SK-N-SH treated with all-trans-retinoic acid at 6 μM for 48 hours (cell line): ENCODE data around the gene RHBDL1.
A peak's percentile ranks its signal among the peaks of the same experiment; 100 is the strongest.

Source experiments
- ATAC-seq: fragments of 200-7000 bp; cut with Tn5 transposase; 3 replicates; pipeline ENCODE4 v1.9.1; 2020; ENCODE audit warnings: mild to moderate bottlenecking, moderate library complexity
- ARNTL ChIP-seq: fragments of 450-650 bp; formaldehyde crosslinking; IDR thresholded peaks from 2 replicates; pipeline ENCODE4 v1.5.0; 2020; ENCODE audit warnings: low read depth, mild to moderate bottlenecking, moderate library complexity, borderline replicate concordance
- CSDC2 ChIP-seq: fragments of 250-450 bp; sonication (Bioruptor Pico); IDR thresholded peaks from 2 replicates; pipeline ENCODE4 v1.5.0; 2020; ENCODE audit warnings: mild to moderate bottlenecking, moderate library complexity
- ESRRG ChIP-seq: fragments of 250-450 bp; sonication (Bioruptor Pico); IDR thresholded peaks from 2 replicates; pipeline ENCODE4 v1.6.1; 2021; ENCODE audit warnings: mild to moderate bottlenecking
- ISL1 ChIP-seq: fragments of 250-450 bp; sonication (Bioruptor Pico); IDR thresholded peaks from 2 replicates; pipeline ENCODE4 v2.1.2; 2022; ENCODE audit warnings: mild to moderate bottlenecking, moderate library complexity
- OSR1 ChIP-seq: fragments of 250-450 bp; sonication (Bioruptor Pico); IDR thresholded peaks from 2 replicates; pipeline ENCODE4 v1.8.0; 2022; ENCODE audit warnings: moderate library complexity, mild to moderate bottlenecking, inconsistent platforms
- POU6F1 ChIP-seq: fragments of 250-450 bp; sonication (Bioruptor Pico); IDR thresholded peaks from 2 replicates; pipeline ENCODE4 v1.8.0; 2021; ENCODE audit warnings: low read depth, mild to moderate bottlenecking, moderate library complexity, borderline replicate concordance
- PPARA ChIP-seq: fragments of 250-450 bp; sonication (Bioruptor Pico); IDR thresholded peaks from 2 replicates; pipeline ENCODE4 v1.5.0; 2020; ENCODE audit warnings: mild to moderate bottlenecking, borderline replicate concordance
- RARB ChIP-seq: fragments of 250-450 bp; sonication (Bioruptor Pico); IDR thresholded peaks from 2 replicates; pipeline ENCODE4 v1.8.0; 2021; ENCODE audit warnings: mild to moderate bottlenecking, moderate library complexity
- SNAI2 ChIP-seq: fragments of 250-450 bp; sonication (Bioruptor Pico); IDR thresholded peaks from 2 replicates; pipeline ENCODE4 v1.5.0; 2020; ENCODE audit warnings: mild to moderate bottlenecking, moderate library complexity
- TCF4 ChIP-seq: fragments of 250-450 bp; sonication (Bioruptor Pico); IDR thresholded peaks from 2 replicates; pipeline ENCODE4 v1.8.0; 2021; ENCODE audit warnings: mild to moderate bottlenecking, moderate library complexity, borderline replicate concordance
- TOX ChIP-seq: fragments of 250-450 bp; sonication (Bioruptor Pico); IDR thresholded peaks from 2 replicates; pipeline ENCODE4 v1.8.0; 2021; ENCODE audit warnings: mild to moderate bottlenecking, moderate library complexity, borderline replicate concordance
- TSHZ2 ChIP-seq: fragments of 250-450 bp; sonication (Bioruptor Pico); IDR thresholded peaks from 2 replicates; pipeline ENCODE4 v1.5.0; 2020; ENCODE audit warnings: mild to moderate bottlenecking, moderate library complexity
- ZC3H10 ChIP-seq: fragments of 250-450 bp; sonication (Bioruptor Pico); IDR thresholded peaks from 2 replicates; pipeline ENCODE4 v1.5.1; 2021; ENCODE audit warnings: mild to moderate bottlenecking, moderate library complexity
- ZFP3 ChIP-seq: fragments of 250-450 bp; sonication (Bioruptor Pico); IDR thresholded peaks from 2 replicates; pipeline ENCODE4 v1.5.0; 2020; ENCODE audit warnings: mild to moderate bottlenecking, moderate library complexity
- ZFP30 ChIP-seq: fragments of 450-650 bp; formaldehyde crosslinking; IDR thresholded peaks from 2 replicates; pipeline ENCODE4 v1.5.0; 2022; ENCODE audit warnings: mild to moderate bottlenecking, moderate library complexity
- ZNF565 ChIP-seq: fragments of 450-650 bp; formaldehyde crosslinking; conservative IDR thresholded peaks from 2 replicates; pipeline ENCODE4 v1.5.0; 2020; ENCODE audit warnings: low read depth, mild to moderate bottlenecking, moderate library complexity
- ZNF70 ChIP-seq: fragments of 450-650 bp; formaldehyde crosslinking; IDR thresholded peaks from 2 replicates; pipeline ENCODE4 v1.5.0; 2020; ENCODE audit warnings: mild to moderate bottlenecking, moderate library complexity
- ZNF8 ChIP-seq: fragments of 450-650 bp; formaldehyde crosslinking; IDR thresholded peaks from 2 replicates; pipeline ENCODE4 v1.5.0; 2020; ENCODE audit warnings: mild to moderate bottlenecking, moderate library complexity
- TF ChIP-seq, protein P1 (sequence below): fragments of 250-450 bp; sonication (Bioruptor Pico); IDR thresholded peaks from 2 replicates; pipeline ENCODE4 v1.8.0; 2020; ENCODE audit warnings: mild to moderate bottlenecking, moderate library complexity, borderline replicate concordance
- TF ChIP-seq, protein P2 (sequence below): fragments of 250-450 bp; sonication (Bioruptor Pico); IDR thresholded peaks from 2 replicates; pipeline ENCODE4 v1.5.1; 2020; ENCODE audit warnings: low read depth, mild to moderate bottlenecking, moderate library complexity

Gene RHBDL1

DNA sequence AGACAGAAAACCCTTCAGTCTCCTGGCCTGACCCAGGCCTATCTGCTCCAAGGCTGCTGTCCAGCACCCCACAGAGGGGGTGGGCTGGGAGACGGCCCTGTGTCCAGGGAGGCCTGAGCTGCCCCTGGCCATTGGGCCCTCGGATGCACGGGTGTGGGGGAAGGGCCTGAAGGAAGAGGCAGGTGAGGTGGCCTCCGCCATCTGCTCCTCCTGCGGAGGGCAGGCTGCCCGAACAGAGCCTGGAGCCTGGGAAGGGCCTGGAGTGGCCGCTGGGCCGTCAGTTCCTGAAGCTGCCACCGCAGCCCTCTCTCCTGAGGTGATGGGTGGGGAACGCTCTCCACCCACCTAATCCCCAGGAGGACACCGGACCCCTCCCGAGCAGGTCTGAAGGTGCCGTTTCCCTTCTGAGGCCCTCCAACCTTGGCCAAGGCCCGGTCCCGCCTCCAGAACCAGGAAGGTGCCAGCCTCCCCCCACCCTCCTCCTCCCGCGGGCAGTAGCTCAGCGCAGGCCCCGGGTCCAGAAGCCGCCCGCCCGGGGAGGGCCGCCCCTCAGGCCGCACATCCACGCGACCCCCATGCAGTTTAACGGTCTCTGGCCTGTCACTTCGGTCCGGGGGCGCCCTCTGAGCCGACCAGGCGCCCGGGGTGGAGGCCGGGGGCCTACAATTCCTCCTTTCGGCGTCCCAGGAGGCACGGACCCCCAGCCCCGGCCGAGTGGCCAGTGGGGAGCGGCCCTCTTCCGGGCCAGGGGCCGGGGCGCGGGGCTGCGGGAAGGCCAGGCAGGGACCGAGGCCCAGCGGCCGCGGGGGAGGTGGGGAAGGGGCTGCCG, 29.3 kb downstream of the RHBDL1 start:
- TF ChIP-seq ZNF8 (CRISPR knock-in tag) (no peak), CSDC2 (CRISPR knock-in tag) (no peak), RARB (no peak), PPARA (CRISPR knock-in tag) (no peak), TOX (CRISPR knock-in tag) (no peak), TCF4 (CRISPR knock-in tag) (no peak), ZNF565 (CRISPR knock-in tag) (no peak), SNAI2 (CRISPR knock-in tag) (no peak), ESRRG (CRISPR knock-in tag) (no peak), POU6F1 (CRISPR knock-in tag) (no peak), ZC3H10 (CRISPR knock-in tag) (no peak), ISL1 (no peak), ARNTL (CRISPR knock-in tag) (no peak), OSR1 (CRISPR knock-in tag) (no peak), ZFP30 (CRISPR knock-in tag) (no peak)
- TF ChIP-seq, protein P1, sequence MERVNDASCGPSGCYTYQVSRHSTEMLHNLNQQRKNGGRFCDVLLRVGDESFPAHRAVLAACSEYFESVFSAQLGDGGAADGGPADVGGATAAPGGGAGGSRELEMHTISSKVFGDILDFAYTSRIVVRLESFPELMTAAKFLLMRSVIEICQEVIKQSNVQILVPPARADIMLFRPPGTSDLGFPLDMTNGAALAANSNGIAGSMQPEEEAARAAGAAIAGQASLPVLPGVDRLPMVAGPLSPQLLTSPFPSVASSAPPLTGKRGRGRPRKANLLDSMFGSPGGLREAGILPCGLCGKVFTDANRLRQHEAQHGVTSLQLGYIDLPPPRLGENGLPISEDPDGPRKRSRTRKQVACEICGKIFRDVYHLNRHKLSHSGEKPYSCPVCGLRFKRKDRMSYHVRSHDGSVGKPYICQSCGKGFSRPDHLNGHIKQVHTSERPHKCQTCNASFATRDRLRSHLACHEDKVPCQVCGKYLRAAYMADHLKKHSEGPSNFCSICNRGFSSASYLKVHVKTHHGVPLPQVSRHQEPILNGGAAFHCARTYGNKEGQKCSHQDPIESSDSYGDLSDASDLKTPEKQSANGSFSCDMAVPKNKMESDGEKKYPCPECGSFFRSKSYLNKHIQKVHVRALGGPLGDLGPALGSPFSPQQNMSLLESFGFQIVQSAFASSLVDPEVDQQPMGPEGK (CRISPR knock-in tag), result no peak
- TF ChIP-seq, protein P2, sequence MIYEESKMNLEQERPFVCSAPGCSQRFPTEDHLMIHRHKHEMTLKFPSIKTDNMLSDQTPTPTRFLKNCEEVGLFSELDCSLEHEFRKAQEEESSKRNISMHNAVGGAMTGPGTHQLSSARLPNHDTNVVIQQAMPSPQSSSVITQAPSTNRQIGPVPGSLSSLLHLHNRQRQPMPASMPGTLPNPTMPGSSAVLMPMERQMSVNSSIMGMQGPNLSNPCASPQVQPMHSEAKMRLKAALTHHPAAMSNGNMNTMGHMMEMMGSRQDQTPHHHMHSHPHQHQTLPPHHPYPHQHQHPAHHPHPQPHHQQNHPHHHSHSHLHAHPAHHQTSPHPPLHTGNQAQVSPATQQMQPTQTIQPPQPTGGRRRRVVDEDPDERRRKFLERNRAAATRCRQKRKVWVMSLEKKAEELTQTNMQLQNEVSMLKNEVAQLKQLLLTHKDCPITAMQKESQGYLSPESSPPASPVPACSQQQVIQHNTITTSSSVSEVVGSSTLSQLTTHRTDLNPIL (CRISPR knock-in tag), result no peak

DNA sequence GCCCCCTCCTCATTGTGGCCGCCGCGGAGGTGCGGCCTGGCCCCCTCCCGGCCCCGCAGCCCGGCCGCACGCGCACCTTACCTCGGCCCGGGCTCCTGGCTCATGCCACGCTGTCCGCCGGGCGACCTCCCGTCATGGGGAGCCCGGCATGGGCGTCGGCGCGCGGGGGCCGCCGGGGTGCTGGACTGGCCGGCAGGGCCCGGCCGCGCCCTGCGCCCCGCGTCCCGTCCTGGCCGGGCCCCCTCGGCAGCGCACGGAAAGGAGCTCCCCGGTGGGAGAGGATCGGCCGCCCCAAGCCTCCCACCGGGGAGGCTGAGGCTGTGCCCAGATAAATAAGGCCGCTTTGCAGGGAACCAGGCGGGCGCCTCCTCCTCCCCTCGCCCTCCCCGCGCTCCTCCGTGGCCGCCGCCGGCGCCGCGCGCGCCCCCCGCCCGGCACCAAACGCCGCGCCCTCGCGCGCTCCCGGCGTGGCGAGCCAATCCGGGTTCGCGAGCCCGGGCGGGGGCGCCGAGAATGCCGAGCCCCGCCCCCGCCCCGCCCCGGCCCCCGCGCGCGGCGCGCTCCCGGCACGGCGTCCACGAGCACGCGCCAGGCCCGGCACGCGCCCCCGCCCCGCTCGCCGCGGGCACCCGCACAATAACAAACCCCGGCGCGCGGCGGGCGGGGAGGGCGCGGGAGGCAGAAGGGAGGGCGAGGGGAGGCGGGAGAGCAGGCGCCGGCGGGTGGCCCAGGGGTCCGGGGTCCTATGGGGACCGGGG, 30.1 kb downstream of the RHBDL1 start, which contains the start of gene FBXL16:
Gene FBXL16, minus strand, starts transcription at position 371 of the 758 bp plus-strand sequence. CDS start 8,396 bp downstream, outside the sequence.
- ATAC-seq, result no peak
- TF ChIP-seq TOX (CRISPR knock-in tag) (no peak), ESRRG (CRISPR knock-in tag) (no peak), CSDC2 (CRISPR knock-in tag) (0 out of 2 replicates have a peak, but pooled peaks have one; percentile 33), ZNF70 (CRISPR knock-in tag) (no peak), PPARA (CRISPR knock-in tag) (no peak), OSR1 (CRISPR knock-in tag) (no peak), RARB (no peak), ZFP3 (CRISPR knock-in tag) (no peak), TSHZ2 (0 out of 2 replicates have a peak, but pooled peaks have one; percentile 41), SNAI2 (CRISPR knock-in tag) (peak; percentile 31; the same call in 1 of the 2 replicates)
- TF ChIP-seq, protein P2 (CRISPR knock-in tag), result no peak

More for the DNA sequence above, 29.3 kb downstream of the RHBDL1 start:
- peak; percentile 38 for ATAC-seq
